Nephron (organoid): ENCODE data around the gene MTCL3.

Source experiments
- H3K27ac Mint-ChIP-seq, 3 experiments: 2 replicates each; pipeline ENCODE4 v1.8.0; 2020; ENCODE audit warnings: mixed read lengths in 3 of 3, mild to moderate bottlenecking in 2 of 3, moderate library complexity in 1 of 3
- H3K27me3 Mint-ChIP-seq: 2 replicates; pipeline ENCODE4 v1.8.0; 2021; ENCODE audit warnings: low read depth, mild to moderate bottlenecking, moderate library complexity, mixed read lengths
- H3K36me3 Mint-ChIP-seq: 2 replicates; pipeline ENCODE4 v1.8.0; 2020; ENCODE audit warnings: low read depth, mixed read lengths
- H3K4me1 Mint-ChIP-seq: 2 replicates; pipeline ENCODE4 v1.8.0; 2020; ENCODE audit warnings: mixed read lengths
- H3K4me3 Mint-ChIP-seq, 3 experiments: 2 replicates each; pipeline ENCODE4 v1.8.0; 2020; ENCODE audit warnings: mild to moderate bottlenecking in 3 of 3, mixed read lengths in 3 of 3, moderate library complexity in 2 of 3
- H3K9me3 Mint-ChIP-seq: 2 replicates; pipeline ENCODE4 v1.8.0; 2020; ENCODE audit warnings: mixed read lengths
- CTCF ChIP-seq, 3 experiments: fragments of 200-600 bp; sonication (generic); IDR thresholded peaks; one replicate each; pipeline ENCODE4 v1.5.0; 2021; ENCODE audit warnings: antibody characterized with exemption in 3 of 3; ENCODE audit not compliant: unreplicated experiment in 3 of 3

MTCL3 gene

GRCh38 chr6:127464161-127464880, 54.8 kb downstream of the MTCL3 start:
- Mint-ChIP-seq H3K27me3 (no peaks in the 10 kb centered on the region), H3K9me3 (no peaks in the 10 kb centered on the region), H3K36me3 (no peaks in the 10 kb centered on the region), H3K4me3 (no peak overlapping the region), H3K27ac (peak overlapping the region in 2 of 3 experiments; percentile 58 to 92), H3K4me1 (peaks cover 29% of the 10 kb centered on the region)
- TF ChIP-seq CTCF (IDR thresholded peaks at IDR 0.05; ENCODE audit: unreplicated experiment in 3 of 3): no peak

GRCh38 chr6:127463056-127463455, 56.1 kb downstream of the MTCL3 start:
- no peaks in the 10 kb centered on the region for H3K9me3 Mint-ChIP-seq
- peaks cover 41% of the 10 kb centered on the region for H3K4me1 Mint-ChIP-seq
- H3K4me3 Mint-ChIP-seq: no peak overlapping the region
- TF ChIP-seq CTCF (IDR thresholded peaks at IDR 0.05; ENCODE audit: unreplicated experiment in 3 of 3): no peak
- no peaks in the 10 kb centered on the region for H3K27me3 Mint-ChIP-seq
- no peak overlapping the region for H3K27ac Mint-ChIP-seq
- no peaks in the 10 kb centered on the region for H3K36me3 Mint-ChIP-seq

DNA sequence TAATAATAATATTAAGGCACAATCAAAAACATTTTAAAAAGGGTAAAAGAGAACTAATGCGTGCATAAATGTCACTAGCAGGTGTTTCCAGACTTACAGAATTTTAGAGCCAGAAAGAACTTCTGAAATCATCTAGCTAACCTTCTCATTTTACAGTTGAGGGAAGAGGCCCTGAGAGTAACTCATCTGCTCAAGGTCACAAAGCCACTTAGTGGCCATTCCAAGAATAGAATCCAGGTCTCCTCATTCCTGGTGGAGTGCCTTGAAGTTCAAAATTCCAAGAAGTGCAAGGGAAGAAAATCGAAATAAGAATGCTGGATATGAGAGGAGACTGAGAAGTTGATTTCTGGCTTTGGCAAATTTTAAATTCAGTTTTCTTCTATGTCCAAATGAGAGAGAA, 56.8 kb downstream of the MTCL3 start:
- no peak for TF ChIP-seq CTCF (IDR thresholded peaks at IDR 0.05; ENCODE audit: unreplicated experiment in 3 of 3)
- Mint-ChIP-seq H3K4me3 (no peak overlapping the region), H3K27me3 (no peaks in the 10 kb centered on the region), H3K9me3 (no peaks in the 10 kb centered on the region), H3K27ac (peak overlapping the region in 1 of 3 experiments; percentile 13), H3K4me1 (peaks cover 48% of the 10 kb centered on the region), H3K36me3 (no peaks in the 10 kb centered on the region)

- Mint-ChIP-seq H3K27ac (peak overlapping the region in 2 of 3 experiments; percentile 94 to 97), H3K36me3 (no peaks in the 10 kb centered on the region), H3K4me3 (no peak overlapping the region), H3K27me3 (no peaks in the 10 kb centered on the region), H3K4me1 (peaks cover 67% of the 10 kb centered on the region), H3K9me3 (no peaks in the 10 kb centered on the region)
- TF ChIP-seq CTCF (IDR thresholded peaks at IDR 0.05; ENCODE audit: unreplicated experiment in 3 of 3): no peak
Measured at GRCh38 chr6:127460465-127460864, 58.7 kb downstream of the MTCL3 start.

GRCh38 chr6:127459231-127459641, 59.9 kb downstream of the MTCL3 start, which contains the start of gene KIAA0408:
TSS of gene KIAA0408 (minus strand) at chr6:127459389. CDS start at chr6:127453981, 5,408 bp downstream.
- Mint-ChIP-seq H3K9me3 (no peaks in the 10 kb centered on the region), H3K36me3 (no peaks in the 10 kb centered on the region), H3K27me3 (no peaks in the 10 kb centered on the region), H3K4me3 (peak within 1 kb of the TSS; percentile 66 to 92 (median 80)), H3K4me1 (peaks cover 57% of the 10 kb centered on the region), H3K27ac (peak within 1 kb of the TSS; percentile 94 to 97 (median 94))
- no peak for TF ChIP-seq CTCF (IDR thresholded peaks at IDR 0.05; ENCODE audit: unreplicated experiment in 3 of 3)

GRCh38 chr6:127458817-127459216, 60.3 kb downstream of the MTCL3 start:
- Mint-ChIP-seq H3K9me3 (no peaks in the 10 kb centered on the region), H3K27me3 (no peaks in the 10 kb centered on the region), H3K4me3 (peak overlapping the region; percentile 66 to 92 (median 80)), H3K27ac (peak overlapping the region; percentile 94 to 97 (median 94)), H3K36me3 (no peaks in the 10 kb centered on the region), H3K4me1 (peaks cover 57% of the 10 kb centered on the region)
- no peak for TF ChIP-seq CTCF (IDR thresholded peaks at IDR 0.05; ENCODE audit: unreplicated experiment in 3 of 3)
